Suprapubic skin (tissue), 4 donors: ENCODE measurements around the gene CLSTN2.

Source experiments
- CTCF ChIP-seq, 2 donors: fragments of 200-600 bp in 1 of 2; fragments of 450-650 bp in 1 of 2; sonication (generic) in 1 of 2; IDR thresholded peaks; one replicate each; pipeline ENCODE4 v1.5.1; 2016 to 2019; ENCODE audit warnings: antibody characterized with exemption in 2 of 2, mild to moderate bottlenecking in 1 of 2, moderate library complexity in 1 of 2
- EP300 ChIP-seq: sonication (generic); formaldehyde crosslinking; IDR thresholded peaks from one replicate; pipeline ENCODE4 v1.6.1; 2017; ENCODE audit warnings: antibody characterized with exemption
- POLR2A ChIP-seq, 2 donors: fragments of 450-650 bp; IDR thresholded peaks; one replicate each; pipeline ENCODE4 v1.6.1; 2017; ENCODE audit warnings: antibody characterized with exemption in 2 of 2, mild to moderate bottlenecking in 2 of 2, moderate library complexity in 2 of 2
- POLR2AphosphoS5 ChIP-seq, 3 donors: sonication (generic); formaldehyde crosslinking; IDR thresholded peaks; one replicate each; pipeline ENCODE4 v1.6.1; 2017; ENCODE audit warnings: antibody characterized with exemption in 3 of 3

DNA sequence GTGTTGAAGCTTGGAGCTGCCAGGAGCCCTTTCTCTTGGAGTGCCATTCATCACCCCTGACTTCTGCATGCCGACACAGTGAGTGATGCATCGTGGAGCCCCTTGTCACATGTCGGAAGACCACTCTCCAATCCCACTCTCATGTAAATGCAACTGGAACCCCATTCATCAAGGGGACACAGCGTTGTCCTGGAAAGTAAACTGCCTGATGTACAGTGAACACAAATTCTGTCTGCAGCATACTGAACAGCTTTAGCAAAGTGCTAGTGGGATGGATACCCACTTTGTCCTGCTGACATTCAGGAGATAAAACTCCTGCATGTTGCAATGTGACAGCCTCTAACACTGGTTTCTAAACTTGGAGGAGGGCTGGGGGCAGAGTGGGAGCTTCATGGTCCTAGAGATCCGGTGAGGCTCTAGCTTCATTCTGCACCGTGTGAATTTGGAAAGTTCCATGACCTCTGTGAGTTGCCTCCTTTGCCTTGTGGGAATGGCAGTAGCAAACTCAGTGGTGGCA, 194.8 kb downstream of the CLSTN2 start:
- TF ChIP-seq CTCF (IDR thresholded peaks at IDR 0.05) (no peak), POLR2AphosphoS5 (IDR thresholded peaks at IDR 0.05) (no peak), POLR2A (IDR thresholded peaks at IDR 0.05) (no peak), EP300 (no peak)
